PC-3 (cell line): ENCODE measurements around the gene DLGAP4. TPM values are rescaled to one million over a fixed set of nuclear protein-coding genes. Genes with fewer than 3 reads are reported as not detected.

Source experiments
- ATAC-seq: fragments of 200-7000 bp; cut with Tn5 transposase; 2 replicates; pipeline ENCODE4 v1.9.1; 2020; ENCODE audit warnings: mild to moderate bottlenecking, moderate library complexity
- BruUV-seq: library from RNA; stranded (reverse); fragments of 400-500 nt; replicated peaks from 2 replicates; lab custom pipeline; 2021; lab: Mats Ljungman, UMichigan
- CTCF ChIA-PET: fragments of 300-600 bp; sonication (Branson Sonifier 250); formaldehyde crosslinking; loops from one replicate; lab custom pipeline; 2022; ENCODE audit warnings: antibody characterized with exemption; lab: Charles Lee
- POLR2A ChIA-PET: fragments of 300-600 bp; sonication (Branson Sonifier 250); formaldehyde crosslinking; loops from one replicate; lab custom pipeline; 2022; ENCODE audit warnings: antibody characterized with exemption; ENCODE audit not compliant: unreplicated experiment; lab: Charles Lee
- DNase-seq: peaks from one replicate; pipeline ENCODE4 v3.0.0-alpha.2; 2015
- H2AFZ ChIP-seq: fragments of 300-600 bp; sonication (generic); 2 replicates; pipeline ENCODE4 v1.6.0; 2016; ENCODE audit warnings: antibody characterized with exemption, low read length
- H3F3A ChIP-seq: fragments of 300-600 bp; sonication (generic); one replicate; pipeline ENCODE4 v1.6.0; 2017; ENCODE audit warnings: antibody characterized with exemption, low read length, control low read depth, mild to moderate bottlenecking; ENCODE audit not compliant: unreplicated experiment
- H3K27ac ChIP-seq: fragments of 300-600 bp; sonication (generic); 2 replicates; pipeline ENCODE4 v1.5.1; 2016; ENCODE audit warnings: mild to moderate bottlenecking, low read length
- H3K27me3 ChIP-seq: fragments of 300-600 bp; sonication (generic); 2 replicates; pipeline ENCODE4 v1.6.1; 2016; ENCODE audit warnings: low read length, mixed read lengths
- H3K36me3 ChIP-seq: fragments of 300-600 bp; sonication (generic); 2 replicates; pipeline ENCODE4 v1.6.1; 2016; ENCODE audit warnings: low read depth, mixed run types, low read length, mixed read lengths
- H3K4me1 ChIP-seq: fragments of 300-600 bp; sonication (generic); 2 replicates; pipeline ENCODE4 v1.5.1; 2016; ENCODE audit warnings: low read length; ENCODE audit not compliant: insufficient read depth
- H3K4me2 ChIP-seq: fragments of 300-600 bp; sonication (generic); 2 replicates; pipeline ENCODE4 v1.6.0; 2016; ENCODE audit warnings: low read length
- H3K4me3 ChIP-seq: fragments of 300-600 bp; sonication (generic); 2 replicates; pipeline ENCODE4 v1.5.1; 2016; ENCODE audit warnings: mild to moderate bottlenecking, low read length, mixed read lengths
- H3K79me2 ChIP-seq: fragments of 300-600 bp; sonication (generic); 2 replicates; pipeline ENCODE4 v1.6.1; 2017; ENCODE audit warnings: low read length, mixed read lengths
- H3K9ac ChIP-seq: fragments of 300-600 bp; sonication (generic); 2 replicates; pipeline ENCODE4 v1.6.0; 2016; ENCODE audit warnings: mild to moderate bottlenecking, low read length
- H3K9me2 ChIP-seq: fragments of 300-600 bp; sonication (generic); replicated peaks from 2 replicates; pipeline ENCODE4 v1.6.1; 2016; ENCODE audit warnings: mixed run types, low read length, mixed read lengths
- H3K9me3 ChIP-seq: fragments of 300-600 bp; sonication (generic); 2 replicates; pipeline ENCODE4 v1.6.1; 2016; ENCODE audit warnings: low read length, mixed read lengths
- H4K20me1 ChIP-seq: fragments of 300-600 bp; sonication (generic); 2 replicates; pipeline ENCODE4 v1.6.1; 2016; ENCODE audit warnings: low read length, mixed read lengths
- CTCF ChIP-seq: fragments of 300-600 bp; sonication (generic); conservative IDR thresholded peaks from 2 replicates; pipeline ENCODE4 v1.5.1; 2017; ENCODE audit warnings: antibody characterized with exemption, low read depth, mild to moderate bottlenecking, low read length
- EZH2 ChIP-seq: fragments of 300-600 bp; sonication (generic); IDR thresholded peaks from one replicate; pipeline ENCODE4 v1.6.1; 2017; ENCODE audit warnings: antibody characterized with exemption, mild to moderate bottlenecking, low read length; ENCODE audit not compliant: unreplicated experiment
- EZH2phosphoT487 ChIP-seq: fragments of 300-600 bp; sonication (generic); IDR thresholded peaks from 2 replicates; pipeline ENCODE4 v1.6.1; 2018; ENCODE audit warnings: mild to moderate bottlenecking, antibody characterized with exemption, low read length, borderline replicate concordance
- intact Hi-C: fragments of 100-400 bp; cut with micrococcal nuclease; formaldehyde crosslinking; loops from 2 replicates; pipeline ENCODE4 v1.9.0; 2023
- total RNA-seq: library from RNA; depleted of rRNA; stranded (reverse); fragments of >200 nt; gene quantifications from 2 replicates; pipeline ENCODE4 v1.2.3, GENCODE V29; 2014

Gene DLGAP4
- total RNA-seq, 1 experiment from 2014 or later: 21.0 TPM

DNA sequence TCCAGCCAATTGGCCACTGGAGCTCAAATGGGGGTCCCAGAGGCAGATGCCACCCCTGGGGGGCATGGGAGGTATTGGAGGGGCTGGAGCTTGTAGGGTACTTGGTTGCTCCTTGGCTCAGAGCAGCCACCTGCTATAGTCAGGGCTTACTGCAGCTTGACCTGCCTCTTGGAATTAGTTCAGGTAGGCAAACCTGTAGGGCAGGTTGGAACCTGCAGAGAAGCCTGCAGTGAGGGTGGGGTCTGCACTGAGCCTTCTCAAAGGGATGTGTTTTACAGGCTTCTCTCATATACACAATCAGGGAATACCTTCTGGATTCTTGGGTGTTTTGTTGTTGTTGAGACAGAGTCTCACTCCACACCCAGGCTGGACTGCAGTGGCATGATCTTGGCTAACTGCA lies 141.0 kb downstream of the DLGAP4 start:
- no peaks in the 10 kb centered on the region for H4K20me1 ChIP-seq
- TF ChIP-seq EZH2 (no peak), CTCF (no peak), EZH2phosphoT487 (no peak)
- H3K9me3 ChIP-seq: no peaks in the 10 kb centered on the region
- ATAC-seq: peak; percentile 53
- peaks cover 7% of the 10 kb centered on the region; the same call in 1 of the 2 replicates for H3K4me1 ChIP-seq
- peak; percentile 48 for DNase-seq
- no peaks in the 10 kb centered on the region for H3K36me3 ChIP-seq
- no peak overlapping the region for H2AFZ ChIP-seq
- no peaks in the 10 kb centered on the region for H3K27me3 ChIP-seq
- H3K4me2 ChIP-seq: no peak overlapping the region
- H3K79me2 ChIP-seq: no peaks in the 10 kb centered on the region
- no TSS peak for BruUV-seq
- POLR2A ChIA-PET: no interaction called here
- H3K9ac ChIP-seq: no peak overlapping the region
- H3K9me2 ChIP-seq: no peaks in the 10 kb centered on the region
- no peak overlapping the region for H3K4me3 ChIP-seq
- intact Hi-C loops: no loop called here
- CTCF ChIA-PET: no interaction called here
- no peaks in the 10 kb centered on the region for H3F3A ChIP-seq
- no peak overlapping the region for H3K27ac ChIP-seq

- ATAC-seq: no peak
- Histone ChIP-seq H3K4me2 (no peak overlapping the region), H3K4me1 (peaks cover 7% of the 10 kb centered on the region; the same call in 1 of the 2 replicates), H3K9me3 (no peaks in the 10 kb centered on the region), H3K27me3 (no peaks in the 10 kb centered on the region), H3K9ac (no peak overlapping the region), H3K79me2 (no peaks in the 10 kb centered on the region), H4K20me1 (no peaks in the 10 kb centered on the region), H2AFZ (no peak overlapping the region), H3K27ac (no peak overlapping the region), H3K4me3 (no peak overlapping the region), H3K9me2 (no peaks in the 10 kb centered on the region), H3F3A (no peaks in the 10 kb centered on the region), H3K36me3 (no peaks in the 10 kb centered on the region)
- no peak for DNase-seq
- intact Hi-C loops: no loop called here
- no TSS peak for BruUV-seq
- no peak for TF ChIP-seq CTCF
- ChIA-PET CTCF (no interaction called here), POLR2A (no interaction called here)
Measured at GRCh38 chr20:36449663-36450062, 143.5 kb downstream of the DLGAP4 start.

DNA sequence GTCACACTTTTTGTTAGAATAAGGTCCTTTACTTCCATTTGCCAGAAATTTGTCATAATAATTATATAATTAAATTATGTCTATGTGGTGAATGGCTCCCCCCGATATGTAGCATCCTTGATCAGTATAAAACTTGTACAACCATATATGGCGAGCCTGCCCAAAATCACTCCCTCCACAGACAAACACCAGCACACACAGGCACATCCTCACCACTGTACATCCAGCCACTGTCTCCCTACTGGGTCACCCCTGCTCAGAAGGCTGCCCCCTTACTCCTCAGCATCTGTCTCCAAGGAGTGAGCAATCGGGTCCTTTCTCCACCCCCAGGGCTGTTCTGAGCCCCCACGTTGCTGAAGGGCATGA lies 148.2 kb downstream of the DLGAP4 start:
- Histone ChIP-seq H3K27me3 (no peaks in the 10 kb centered on the region), H4K20me1 (no peaks in the 10 kb centered on the region), H2AFZ (no peak overlapping the region), H3K79me2 (no peaks in the 10 kb centered on the region), H3K36me3 (no peaks in the 10 kb centered on the region), H3K4me1 (no peaks in the 10 kb centered on the region), H3K9me3 (no peaks in the 10 kb centered on the region), H3K9ac (no peak overlapping the region), H3K9me2 (no peaks in the 10 kb centered on the region), H3K4me2 (no peak overlapping the region), H3K4me3 (no peak overlapping the region), H3F3A (no peaks in the 10 kb centered on the region), H3K27ac (no peak overlapping the region)
- POLR2A ChIA-PET: no interaction called here
- BruUV-seq: no TSS peak
- intact Hi-C loops: no loop called here
- CTCF ChIA-PET: no interaction called here
- TF ChIP-seq CTCF: no peak
- no peak for TF ChIP-seq EZH2phosphoT487
- no peak for TF ChIP-seq EZH2
- DNase-seq (no peak), ATAC-seq (no peak)
